ENCODE data around the gene CLDN20.

Gene CLDN20

GRCh38 chr6:155245831-155246230, 18.0 kb upstream of the CLDN20 start:
- DNase-seq: no peak

GRCh38 chr6:155246825-155247224, 17.0 kb upstream of the CLDN20 start:
- DNase-seq: no peak

GRCh38 chr6:155247618-155248007, 16.2 kb upstream of the CLDN20 start:
- DNase-seq: no peak

GRCh38 chr6:155248008-155249001, 15.5 kb upstream of the CLDN20 start:
- DNase-seq: no peak

- no peak for DNase-seq
Measured at GRCh38 chr6:155250701-155251381, 13.0 kb upstream of the CLDN20 start.

- DNase-seq: no peak
Measured at GRCh38 chr6:155252581-155252980, 11.2 kb upstream of the CLDN20 start.

GRCh38 chr6:155253337-155253736, 10.5 kb upstream of the CLDN20 start:
- no peak for DNase-seq

GRCh38 chr6:155254139-155254538, 9.7 kb upstream of the CLDN20 start:
- DNase-seq: no peak

GRCh38 chr6:155256122-155256795, 7.6 kb upstream of the CLDN20 start:
- no peak for DNase-seq

- no peak for DNase-seq
Measured at GRCh38 chr6:155257796-155258195, 6.0 kb upstream of the CLDN20 start.

- no peak for DNase-seq
Measured at GRCh38 chr6:155259204-155259603, 4.6 kb upstream of the CLDN20 start.

GRCh38 chr6:155259897-155260296, 3.9 kb upstream of the CLDN20 start:
- DNase-seq: no peak

GRCh38 chr6:155260686-155261085, 3.1 kb upstream of the CLDN20 start:
- DNase-seq: no peak

GRCh38 chr6:155261111-155261900, 2.5 kb upstream of the CLDN20 start:
- DNase-seq: no peak

GRCh38 chr6:155262655-155263054, 1.2 kb upstream of the CLDN20 start:
- no peak for DNase-seq

GRCh38 chr6:155264693-155265320, 994 bp downstream of the CLDN20 start:
- DNase-seq: no peak

GRCh38 chr6:155265843-155266535, 2.2 kb downstream of the CLDN20 start:
- DNase-seq: no peak

- no peak for DNase-seq
Measured at GRCh38 chr6:155267411-155267810, 3.6 kb downstream of the CLDN20 start.

GRCh38 chr6:155268088-155268867, 4.5 kb downstream of the CLDN20 start:
- peak in 2 of 6 experiments; percentile 9 to 10 for DNase-seq

GRCh38 chr6:155269765-155270164, 6.0 kb downstream of the CLDN20 start:
- DNase-seq: no peak
